Measurements from ENCODE around the gene SLC20A1.

- no peak for TF ChIP-seq POLR2AphosphoS5 (IDR thresholded peaks at IDR 0.05; ENCODE audit: low read depth, low read length)
- TF ChIP-seq REST (IDR thresholded peaks at IDR 0.05; ENCODE audit: insufficient read depth in 1 of 2, low read depth in 2 of 2, low read length in 2 of 2), result no peak
- TF ChIP-seq FOXP2 (optimal IDR thresholded peaks at IDR 0.05; ENCODE audit: borderline replicate concordance, extremely low read depth, extremely low read length, insufficient read depth), result no peak
- no peak for TF ChIP-seq TAF1 (IDR thresholded peaks at IDR 0.05; ENCODE audit: borderline replicate concordance, insufficient read depth, low read length)
Observed at GRCh38 chr2:112636605-112637288, 9.0 kb upstream of the SLC20A1 start.

All from PFSK-1 (cell line).